ENCODE data around the gene ADK.

Gene ADK

DNA sequence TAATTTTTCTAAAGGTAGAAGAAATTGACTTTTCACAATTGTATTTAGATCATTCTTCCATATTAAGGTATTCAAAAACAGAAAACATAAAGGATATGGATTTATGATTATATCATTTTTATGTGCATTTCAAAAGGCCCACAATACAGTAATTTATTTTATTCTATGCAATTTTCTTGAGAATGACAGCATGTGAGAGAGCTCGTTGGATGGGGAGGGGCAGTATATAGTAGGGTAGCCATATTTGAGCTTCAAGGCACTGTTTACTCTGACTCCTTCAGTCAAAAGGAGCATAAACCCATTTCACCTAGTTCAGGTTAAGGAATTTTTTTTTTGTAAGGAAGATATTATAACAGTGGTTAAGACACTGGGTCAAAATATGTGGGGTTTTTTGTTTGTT is 534.5 kb downstream of the ADK start:
- no peak for DNase-seq

DNA sequence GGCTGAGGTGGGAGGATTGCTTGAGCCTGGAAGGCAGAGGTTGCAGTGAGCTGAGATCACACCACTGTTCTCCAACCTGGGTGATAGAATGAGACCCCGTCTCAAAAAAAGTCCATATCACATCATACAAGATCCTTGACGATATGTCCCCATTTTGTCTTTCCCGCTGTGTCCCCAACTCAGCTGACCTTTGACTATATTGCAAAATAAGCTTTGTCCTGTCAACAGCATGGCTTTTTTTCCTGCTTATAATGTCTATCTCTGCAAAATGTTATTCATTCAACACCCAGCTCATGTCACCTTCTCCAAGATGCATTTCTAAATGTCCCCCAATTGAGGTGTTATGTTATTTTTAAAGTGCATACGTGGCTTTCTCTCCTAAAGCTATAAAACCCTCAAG is 539.4 kb downstream of the ADK start:
- no peak for DNase-seq

DNA sequence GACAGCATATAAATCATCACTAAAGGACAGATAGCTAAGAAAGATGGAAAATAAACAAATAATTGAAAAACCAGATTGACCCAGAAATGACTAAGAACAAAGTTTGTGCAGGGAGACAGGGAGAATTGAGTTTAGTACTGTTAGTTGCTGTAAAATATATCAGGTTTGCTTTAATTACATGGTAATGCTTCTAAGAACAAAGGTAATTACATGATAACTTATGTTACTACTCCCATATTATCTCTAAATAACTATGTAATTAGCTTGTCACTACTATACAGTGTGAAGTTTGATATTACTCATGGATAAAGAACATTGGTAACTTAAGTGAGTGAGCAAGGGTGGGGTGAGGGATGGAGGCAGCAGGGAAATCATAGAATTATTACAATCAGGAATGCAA is 540.1 kb downstream of the ADK start:
- no peak for DNase-seq

DNA sequence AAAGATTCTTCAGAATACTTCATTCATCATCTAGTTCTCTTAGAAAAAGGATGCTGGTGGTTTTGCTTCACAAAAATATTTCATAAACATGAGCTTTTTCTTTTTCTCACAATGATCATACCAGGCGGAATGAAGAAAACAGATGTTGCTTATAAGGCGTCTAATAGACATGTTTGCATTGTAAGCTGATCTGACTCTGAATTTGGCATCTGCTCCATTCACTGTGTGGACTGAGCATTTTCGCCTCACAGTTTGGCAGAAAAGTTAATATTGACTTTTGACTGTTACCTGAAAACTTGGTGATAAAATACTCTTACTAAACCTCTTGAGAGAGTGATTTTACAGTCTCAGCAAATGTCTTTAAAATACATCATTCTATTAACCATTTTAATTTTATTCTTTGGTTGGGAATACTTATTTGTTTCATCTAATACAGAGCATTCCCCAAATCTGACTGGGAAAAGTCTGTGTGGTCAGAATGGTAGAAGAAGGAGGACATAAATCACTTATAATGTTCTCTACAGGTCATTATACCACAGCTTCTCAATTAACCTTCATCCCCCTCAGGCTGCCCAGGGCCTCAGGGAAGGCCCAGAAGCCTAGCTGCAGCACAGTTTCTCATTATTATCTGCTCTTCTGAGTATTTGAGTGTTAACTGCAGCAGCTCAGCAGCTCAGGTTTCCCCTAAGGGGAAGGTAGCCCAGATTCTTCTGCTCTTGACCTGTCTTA is 553.8 kb downstream of the ADK start:
- no peak for DNase-seq

DNA sequence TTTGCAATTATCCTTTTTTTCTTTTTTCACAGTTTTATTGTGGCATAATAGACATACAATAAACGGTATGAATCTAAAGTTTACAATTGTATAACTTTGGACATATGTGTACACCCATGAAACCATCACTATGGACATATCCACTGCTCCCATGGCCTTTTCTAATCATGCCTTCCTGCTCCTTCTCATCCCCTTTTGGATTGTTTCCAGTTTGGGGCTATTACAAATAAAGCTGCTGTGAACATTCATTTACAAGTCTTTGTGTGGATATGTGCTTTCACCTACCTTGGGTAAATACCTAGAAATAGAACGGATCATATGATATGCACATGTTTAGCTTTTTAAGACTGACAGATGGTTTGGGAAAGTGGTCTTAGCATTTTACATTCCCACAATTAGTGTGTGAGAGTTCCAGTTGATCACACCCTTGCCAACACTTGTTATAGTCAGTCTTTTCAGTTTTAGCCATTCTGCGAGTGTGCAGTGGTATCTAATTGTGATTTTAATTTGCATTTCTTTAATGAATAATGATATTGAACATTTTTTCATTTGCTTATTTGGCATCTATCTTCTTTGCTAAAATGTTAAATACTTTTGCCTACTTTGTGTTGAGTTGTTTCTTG is 554.4 kb downstream of the ADK start:
- DNase-seq = no peak

DNA sequence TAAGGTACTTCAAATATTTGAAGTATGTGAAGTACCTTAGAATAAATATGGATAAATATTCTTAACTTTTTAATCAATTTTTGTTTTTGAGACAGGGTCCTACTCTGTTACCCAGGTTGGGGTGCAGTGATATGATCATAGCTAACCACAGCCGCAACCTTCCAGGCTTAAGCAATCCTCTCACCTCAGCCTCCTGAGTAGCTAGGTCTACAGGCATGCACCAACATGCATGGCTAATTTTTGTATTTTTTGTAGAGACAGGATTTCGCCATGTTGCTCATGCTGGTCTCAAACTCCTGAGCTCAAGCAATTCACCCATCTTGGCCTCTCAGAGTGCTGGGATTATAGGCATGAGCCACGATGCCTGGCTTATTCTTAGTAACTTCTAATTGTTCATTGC is 555.9 kb downstream of the ADK start:
- DNase-seq = no peak

DNA sequence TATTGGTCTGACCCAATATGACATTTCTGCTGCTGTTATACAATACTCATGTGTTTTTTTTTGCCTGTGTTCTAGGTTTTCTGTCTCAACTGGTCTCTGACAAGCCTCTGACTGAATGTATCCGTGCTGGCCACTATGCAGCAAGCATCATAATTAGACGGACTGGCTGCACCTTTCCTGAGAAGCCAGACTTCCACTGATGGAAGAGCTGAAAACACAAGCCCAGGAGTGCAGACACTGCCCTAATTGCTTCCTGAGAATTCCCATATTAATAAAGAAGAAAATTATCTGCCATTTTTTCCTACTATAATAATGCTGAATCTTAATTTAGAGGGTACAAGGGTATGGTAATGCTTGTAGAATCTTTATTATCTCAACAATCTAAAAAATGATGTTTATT is 557.2 kb downstream of the ADK start:
- no peak for DNase-seq

DNA sequence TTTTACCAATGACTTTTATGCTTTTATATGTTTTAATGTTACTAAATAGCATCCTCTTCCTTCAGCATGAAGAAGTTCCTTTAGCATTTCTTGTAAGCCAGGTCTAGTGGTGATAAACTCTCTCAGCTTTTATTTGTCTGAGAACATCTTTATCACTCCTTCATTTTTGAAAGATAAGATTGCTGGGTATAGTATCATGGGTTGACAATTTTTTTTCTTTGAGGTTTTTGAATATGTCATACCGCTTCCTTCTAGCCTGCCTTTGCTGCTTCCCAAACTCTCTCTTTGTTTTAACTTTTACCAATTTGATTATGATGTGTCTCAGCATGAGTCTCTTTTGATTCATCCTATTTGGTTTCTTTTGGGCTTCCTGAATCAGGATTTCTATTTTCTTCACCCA is 567.2 kb downstream of the ADK start:
- no peak for DNase-seq

DNA sequence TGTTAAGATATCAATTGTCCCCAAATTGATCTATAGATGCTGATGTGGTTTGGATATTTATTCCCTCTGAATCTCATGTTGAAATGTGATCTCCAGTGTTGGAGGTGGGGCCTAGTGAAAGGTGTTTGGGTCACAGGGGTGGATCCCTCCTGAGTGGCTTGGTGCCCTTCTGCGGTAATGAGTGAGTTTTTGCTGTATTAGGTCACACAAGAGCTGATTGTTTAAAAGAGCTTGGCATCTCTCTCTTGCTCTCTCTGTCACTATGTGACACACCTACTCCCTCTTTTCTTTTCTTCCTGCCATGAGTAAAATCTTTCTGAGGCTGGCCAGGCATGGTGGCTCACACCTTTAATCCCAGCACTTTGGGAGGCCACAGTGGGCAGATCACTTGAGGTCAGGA is 577.2 kb downstream of the ADK start:
- DNase-seq = no peak

DNA sequence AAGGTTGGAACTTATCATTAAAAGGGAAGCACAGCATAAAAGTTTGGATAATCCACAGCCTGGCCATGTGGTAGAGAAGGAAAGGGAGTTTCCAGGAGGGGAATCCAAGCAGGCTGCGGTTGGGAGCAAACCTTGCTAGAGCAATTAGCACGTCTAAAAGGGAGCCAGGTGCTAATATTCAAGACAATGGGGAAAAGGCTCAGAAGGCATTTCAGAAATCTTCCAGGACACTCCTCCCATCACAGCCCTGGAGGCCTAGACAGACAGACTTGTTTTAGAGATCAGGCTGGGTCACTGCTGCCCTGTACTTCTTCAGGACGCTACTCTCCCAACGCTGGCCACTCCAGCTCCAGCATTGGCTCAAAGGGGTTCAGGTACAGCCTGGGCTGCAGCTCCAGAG is 579.2 kb downstream of the ADK start:
- DNase-seq = no peak

DNA sequence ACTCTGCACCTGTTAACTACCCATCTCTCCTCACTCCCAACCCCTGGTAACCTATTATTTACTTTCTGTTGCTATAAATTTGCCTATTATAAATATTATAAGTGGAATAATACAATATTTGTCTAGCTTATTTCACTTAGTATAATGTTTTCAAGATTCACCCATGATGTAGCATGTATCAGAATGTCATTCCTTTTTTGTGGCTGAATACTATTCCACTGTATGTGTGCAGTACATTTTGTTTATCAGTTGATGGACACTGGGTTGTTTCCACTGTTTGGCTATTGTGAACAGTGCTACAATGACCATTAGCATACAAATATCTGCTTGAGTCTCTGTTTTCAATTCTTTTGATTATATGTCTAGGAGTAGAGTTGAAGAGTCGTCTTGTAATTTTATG is 582.6 kb downstream of the ADK start:
- DNase-seq = no peak

DNA sequence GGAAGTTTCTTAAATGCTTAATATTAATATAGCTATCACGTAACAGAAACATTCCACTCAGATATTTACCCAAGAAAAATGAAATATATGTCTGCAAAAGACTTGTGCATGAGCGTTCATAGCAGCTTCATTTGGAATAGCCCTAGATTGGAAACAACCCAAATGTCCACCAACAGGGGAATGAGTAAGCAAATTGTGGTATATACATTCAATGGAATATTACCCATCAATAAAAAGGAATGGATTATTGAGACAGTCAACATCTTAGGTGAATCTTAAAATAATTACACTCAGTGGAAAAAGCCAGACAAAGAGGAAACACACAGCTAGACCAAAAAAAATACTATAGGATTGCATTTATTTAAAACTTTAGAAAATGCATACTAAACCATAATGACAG is 585.0 kb downstream of the ADK start:
- DNase-seq = no peak

DNA sequence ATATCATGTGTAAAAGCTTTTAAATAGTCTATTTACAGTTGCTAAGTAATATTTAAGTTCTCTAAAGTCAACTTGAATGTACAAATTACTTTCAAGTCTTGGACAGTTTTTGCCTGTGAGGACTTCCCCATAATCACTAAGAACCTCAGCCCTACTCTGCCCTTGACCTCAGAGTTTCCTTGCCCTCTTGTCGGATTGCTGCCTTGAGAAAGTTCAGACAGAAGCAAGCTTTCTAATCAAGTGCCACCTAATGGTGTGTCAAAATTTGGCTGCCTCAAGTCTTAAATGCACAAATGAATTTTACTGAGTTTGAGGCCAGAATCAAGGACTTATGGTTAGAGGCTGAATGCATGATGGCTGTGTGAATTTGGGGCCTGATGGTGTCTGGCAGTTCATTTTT is 587.0 kb downstream of the ADK start:
- DNase-seq = no peak

DNA sequence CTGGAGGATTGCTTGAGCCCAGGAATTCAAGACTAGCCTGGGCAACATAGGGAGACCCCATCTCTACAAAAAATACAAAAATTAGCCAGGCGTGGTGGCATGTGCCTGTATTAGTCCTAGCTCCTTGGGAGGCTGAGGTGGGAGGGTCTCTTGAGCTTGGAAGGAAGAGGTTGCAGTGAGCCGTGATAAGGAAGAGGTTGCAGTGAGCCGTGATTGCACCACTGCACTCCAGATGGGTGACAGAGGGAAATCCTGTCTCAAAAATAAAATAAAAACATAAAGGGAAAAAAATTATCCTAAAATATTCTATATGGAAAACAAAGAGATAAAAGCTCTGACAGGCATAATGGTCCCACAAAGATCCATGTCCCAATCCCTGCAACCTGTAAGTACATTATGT is 587.5 kb downstream of the ADK start:
- no peak for DNase-seq

DNA sequence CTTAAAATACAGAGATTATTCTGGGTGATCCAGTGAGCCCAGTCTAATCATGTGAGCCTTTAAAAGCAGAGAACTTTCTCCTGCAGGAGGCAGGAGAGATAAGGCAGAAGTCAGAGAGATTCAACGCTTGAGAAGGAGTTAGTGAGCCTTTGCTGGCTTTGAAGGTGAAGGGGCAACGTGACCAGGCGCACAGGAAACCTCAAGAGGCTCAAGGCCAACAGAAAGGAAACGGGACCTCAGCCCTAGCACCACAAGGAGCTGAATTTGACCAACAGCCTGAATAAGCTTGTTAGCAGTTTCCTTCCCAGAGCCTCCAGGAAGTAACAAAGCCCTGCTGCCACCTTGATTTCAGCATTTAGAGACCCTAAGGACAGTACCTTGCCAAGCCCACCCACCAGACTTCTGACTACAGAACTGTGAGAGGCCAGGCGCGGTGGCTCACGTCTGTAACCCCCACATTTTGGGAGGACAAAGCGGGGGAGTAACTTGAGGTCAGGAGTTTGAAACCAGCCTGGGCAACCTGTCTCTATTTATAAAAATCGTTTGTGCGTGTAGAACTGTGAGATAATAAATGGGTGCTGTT is 588.1 kb downstream of the ADK start:
- peak in 1 of 4 experiments; percentile 1 for DNase-seq

DNA sequence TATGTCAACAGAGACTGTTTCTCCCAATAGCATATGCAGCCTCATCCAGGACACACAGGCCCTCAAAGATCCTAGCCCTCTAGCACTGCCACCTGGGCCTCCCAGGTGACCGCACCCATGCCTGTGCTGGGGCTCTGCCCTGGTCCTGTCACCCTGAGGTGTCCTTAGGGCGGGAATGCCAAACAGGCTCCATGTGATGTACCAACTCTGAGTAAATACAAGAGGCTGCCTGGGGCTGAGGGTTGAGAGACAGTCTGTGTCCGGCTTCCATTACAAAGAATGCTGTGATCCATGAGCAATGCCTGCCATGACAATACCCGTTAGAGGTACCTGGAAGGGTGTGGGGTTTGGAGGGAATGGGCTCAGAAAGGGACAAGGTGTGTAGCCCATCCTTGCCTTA is 592.4 kb downstream of the ADK start:
- DNase-seq = no peak

DNA sequence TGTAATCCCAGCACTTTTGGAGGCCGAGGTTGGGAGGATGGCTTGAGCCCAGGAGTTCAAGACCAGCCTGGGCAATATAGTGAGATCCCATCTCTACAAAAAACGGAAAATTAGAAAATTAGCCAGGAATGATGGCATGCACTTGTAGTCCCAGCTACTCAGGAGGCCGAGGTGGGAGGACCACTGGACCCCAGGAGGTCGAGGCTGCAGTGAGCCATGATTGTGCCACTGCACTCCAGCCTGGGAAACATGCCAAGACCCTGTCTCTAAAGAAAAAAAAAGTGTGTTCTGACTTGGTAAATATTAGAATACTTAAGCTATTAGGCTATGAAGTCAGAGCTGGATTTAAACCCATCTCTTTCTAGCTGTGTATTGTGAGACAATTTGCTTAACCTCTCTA is 594.4 kb downstream of the ADK start:
- no peak for DNase-seq

DNA sequence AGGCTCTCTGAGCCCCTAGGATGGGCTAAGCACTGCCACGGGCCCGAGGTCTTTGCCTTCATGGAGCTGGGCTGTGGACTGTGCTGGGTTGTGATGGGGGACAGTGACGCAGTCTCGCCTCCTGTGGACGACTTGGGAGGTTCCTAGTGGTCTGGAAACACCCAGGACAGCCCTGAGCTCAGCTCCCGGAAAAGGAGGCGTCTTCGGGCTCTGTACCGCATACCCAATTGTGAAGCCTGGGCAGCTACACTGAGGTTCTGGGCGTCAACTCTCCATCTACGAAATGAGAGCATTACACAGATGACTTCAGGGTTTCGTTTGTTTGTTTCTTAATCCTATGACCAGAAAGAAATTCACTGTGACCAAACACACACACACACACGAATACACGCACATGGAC is 595.8 kb downstream of the ADK start:
- no peak for DNase-seq

DNA sequence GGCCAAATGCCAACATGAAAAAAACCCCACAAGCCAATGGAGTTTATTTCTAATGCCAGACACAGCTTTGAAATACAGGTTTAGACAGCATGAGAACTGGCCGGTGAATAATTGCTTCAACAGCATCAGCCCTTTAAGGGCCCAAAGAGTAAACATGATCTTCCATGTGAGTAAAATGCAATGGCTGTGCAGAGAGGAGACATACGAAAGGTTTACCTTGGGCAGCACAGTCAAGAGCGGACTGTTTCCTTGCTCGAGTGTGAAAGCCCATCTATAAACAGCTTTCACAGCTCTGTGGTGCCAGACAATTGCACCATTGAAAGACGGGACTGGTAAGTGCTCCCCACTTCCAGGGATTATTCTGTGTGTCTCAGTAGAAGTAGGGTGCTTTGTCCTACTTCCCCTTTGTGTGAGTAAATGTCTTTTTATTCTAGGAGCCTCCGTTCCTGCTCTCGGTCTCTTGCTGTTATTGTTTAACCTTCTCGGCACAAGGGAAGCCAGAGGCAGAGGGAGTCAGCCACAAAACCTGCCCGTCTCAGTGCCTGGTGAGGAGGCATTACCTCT is 597.5 kb downstream of the ADK start:
- DNase-seq = no peak

DNA sequence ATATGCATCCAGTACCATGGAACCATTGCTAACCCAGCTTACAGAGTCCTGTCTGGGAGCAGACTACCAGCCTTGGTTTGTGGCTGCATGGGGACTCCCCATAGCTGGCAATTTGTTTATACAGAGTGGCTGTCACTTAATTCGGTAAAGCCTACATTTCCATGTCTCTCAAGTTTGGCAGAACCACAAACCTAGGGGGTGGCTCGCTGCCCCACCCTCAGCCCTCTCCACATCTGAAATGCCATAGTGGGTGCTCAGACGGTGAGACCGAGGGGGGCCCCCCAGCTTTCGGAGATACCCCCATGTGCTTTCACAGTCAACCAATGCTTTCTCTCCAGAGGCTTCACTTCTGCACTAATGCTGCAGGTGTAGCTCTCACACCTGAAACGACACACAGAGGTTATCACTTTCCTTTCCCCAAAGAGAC is 599.8 kb downstream of the ADK start:
- no peak for DNase-seq

DNA sequence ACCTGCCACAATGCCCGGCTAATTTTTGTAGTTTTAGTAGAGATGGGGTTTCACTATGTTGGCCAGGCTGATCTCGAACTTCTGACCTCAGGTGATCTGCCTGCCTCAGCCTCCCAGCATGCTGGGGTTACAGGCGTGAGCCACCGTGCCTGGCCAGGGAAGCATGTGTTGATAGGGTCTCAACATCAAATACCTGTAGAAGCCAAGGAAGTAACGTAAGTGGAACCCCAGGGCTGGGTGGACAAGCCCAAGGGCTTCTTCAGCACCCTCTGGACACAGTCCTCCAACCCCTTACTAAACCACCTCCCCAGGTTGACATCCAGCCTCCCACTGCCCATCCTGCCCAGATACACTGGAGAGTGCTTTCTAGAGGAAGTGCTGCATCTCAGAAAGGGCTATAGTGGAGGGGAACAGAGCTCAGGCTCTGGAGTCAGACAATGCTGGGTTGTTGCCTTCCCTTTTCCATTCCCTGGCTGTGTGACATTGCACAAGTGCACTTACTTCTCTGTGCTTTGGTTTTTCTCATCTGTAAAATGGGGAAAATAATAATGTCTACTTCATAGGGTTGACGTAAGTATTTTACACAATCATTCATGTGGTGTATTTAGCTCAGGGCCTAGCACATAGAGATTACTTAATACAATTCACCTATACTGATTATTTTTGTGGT is 601.5 kb downstream of the ADK start:
- no peak for DNase-seq

DNA sequence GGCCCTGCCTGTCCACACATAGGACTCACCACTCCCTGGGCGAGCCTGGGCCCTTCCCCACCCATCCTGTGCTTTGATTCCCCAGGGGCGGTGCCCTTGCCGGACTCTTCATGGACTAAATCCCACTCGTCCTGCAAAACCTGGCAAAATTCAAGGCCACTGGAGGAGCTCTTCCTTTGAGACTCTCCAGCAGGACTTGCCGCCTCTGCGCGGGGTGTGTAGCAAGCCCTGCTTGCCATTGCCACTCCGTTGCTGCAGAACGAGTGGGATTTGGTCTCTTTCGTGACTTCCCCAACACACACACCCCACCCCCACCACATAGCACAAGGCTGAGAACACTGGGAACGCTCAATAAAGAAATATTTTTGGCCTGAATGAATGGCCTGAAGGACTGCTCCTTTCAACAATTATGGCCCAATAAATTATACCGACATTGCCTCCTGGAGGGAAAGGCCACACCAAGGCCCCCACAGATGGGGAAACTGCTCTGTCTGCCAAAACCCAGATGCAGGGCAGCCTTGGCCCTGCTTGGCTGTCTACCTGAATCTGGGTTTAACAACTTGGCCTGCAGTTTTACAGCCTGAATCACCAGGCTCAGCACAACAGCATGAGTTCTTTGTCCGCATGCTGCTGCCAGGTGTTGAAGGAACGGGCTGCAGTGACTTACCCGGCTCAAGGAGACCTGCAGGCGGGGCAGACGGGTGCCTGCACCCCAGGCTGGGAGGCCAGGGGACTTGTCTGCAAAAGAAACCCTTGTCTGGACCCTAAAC is 602.6 kb downstream of the ADK start:
- no peak for DNase-seq

DNA sequence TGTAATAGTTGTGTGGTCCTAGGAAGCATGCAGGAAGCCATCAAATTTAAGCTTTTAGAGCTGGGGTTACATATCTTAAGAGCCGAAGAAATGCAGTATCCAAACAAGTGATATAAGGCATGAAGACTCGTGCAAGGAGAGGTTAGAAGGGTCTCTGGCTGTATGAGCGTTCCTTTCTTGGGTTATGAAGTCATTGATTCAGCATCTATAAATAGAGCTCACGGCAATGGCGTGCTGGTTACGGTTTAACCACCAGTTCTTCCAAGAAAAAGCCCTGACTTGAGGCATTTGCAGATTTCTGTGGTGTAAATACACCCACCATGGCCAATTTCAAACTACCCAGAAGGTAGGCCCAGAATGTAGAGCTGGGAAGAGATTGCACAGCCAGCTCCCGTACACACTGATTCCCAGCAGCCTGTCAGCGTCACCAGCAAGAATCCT is 603.4 kb downstream of the ADK start:
- DNase-seq = no peak
